Measurements from ENCODE around the gene SPHK2.
"Not testable (repeated sequence)": the region's sequence is repeated elsewhere in the genome, so short reads cannot be mapped to it uniquely, and the experiment has no call there.

Gene SPHK2

DNA sequence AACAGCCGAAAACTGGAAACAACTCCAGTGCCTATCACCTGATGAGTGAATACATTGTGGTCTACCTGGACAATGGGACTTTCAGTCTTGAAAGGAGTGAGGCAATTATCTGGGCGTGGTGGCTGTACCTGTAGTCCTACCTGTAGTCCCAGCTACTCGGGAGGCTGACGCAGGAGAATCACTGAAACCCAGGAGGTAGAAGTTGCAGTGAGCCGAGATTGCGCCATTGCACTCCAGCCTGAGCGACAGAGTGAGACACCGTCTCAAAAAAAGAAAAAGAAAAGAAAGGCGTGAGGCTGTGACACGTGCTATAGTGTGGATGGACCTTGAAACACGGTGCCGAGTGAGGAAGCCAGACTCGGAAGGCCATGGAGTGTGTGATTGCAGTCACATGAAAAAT, 57.6 kb downstream of the SPHK2 start:
- Histone ChIP-seq H3K4me3 (ENCODE audit: low read length) (no peak overlapping the region), H3K27me3 (ENCODE audit: control insufficient read depth, low read length) (no peaks in the 10 kb centered on the region), H3K4me1 (ENCODE audit: control insufficient read depth, low read length) (peaks cover 9% of the 10 kb centered on the region), H3K4me2 (ENCODE audit: low read length) (no peak overlapping the region), H3F3A (ENCODE audit: control insufficient read depth, insufficient read depth) (no peaks in the 10 kb centered on the region), H4K20me1 (ENCODE audit: control insufficient read depth, insufficient read depth, low read depth, low read length) (no peaks in the 10 kb centered on the region), H3K79me2 (ENCODE audit: control insufficient read depth, low read length) (no peaks in the 10 kb centered on the region), H3K9me2 (replicated peaks; ENCODE audit: control insufficient read depth, low read length) (no peaks in the 10 kb centered on the region), H3K9me3 (ENCODE audit: control insufficient read depth, insufficient read depth, low read length) (no peaks in the 10 kb centered on the region), H3K36me3 (ENCODE audit: control insufficient read depth, low read length) (no peaks in the 10 kb centered on the region), H3K27ac (ENCODE audit: low read depth, low read length) (no peak overlapping the region)
- TF ChIP-seq, protein P1, sequence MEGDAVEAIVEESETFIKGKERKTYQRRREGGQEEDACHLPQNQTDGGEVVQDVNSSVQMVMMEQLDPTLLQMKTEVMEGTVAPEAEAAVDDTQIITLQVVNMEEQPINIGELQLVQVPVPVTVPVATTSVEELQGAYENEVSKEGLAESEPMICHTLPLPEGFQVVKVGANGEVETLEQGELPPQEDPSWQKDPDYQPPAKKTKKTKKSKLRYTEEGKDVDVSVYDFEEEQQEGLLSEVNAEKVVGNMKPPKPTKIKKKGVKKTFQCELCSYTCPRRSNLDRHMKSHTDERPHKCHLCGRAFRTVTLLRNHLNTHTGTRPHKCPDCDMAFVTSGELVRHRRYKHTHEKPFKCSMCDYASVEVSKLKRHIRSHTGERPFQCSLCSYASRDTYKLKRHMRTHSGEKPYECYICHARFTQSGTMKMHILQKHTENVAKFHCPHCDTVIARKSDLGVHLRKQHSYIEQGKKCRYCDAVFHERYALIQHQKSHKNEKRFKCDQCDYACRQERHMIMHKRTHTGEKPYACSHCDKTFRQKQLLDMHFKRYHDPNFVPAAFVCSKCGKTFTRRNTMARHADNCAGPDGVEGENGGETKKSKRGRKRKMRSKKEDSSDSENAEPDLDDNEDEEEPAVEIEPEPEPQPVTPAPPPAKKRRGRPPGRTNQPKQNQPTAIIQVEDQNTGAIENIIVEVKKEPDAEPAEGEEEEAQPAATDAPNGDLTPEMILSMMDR (IDR thresholded peaks at IDR 0.05; ENCODE audit: low read depth, low read length, poor library complexity, severe bottlenecking), result no peak
- no peak for TF ChIP-seq EZH2phosphoT487 (IDR thresholded peaks at IDR 0.05; ENCODE audit: borderline replicate concordance, low read length)

DNA sequence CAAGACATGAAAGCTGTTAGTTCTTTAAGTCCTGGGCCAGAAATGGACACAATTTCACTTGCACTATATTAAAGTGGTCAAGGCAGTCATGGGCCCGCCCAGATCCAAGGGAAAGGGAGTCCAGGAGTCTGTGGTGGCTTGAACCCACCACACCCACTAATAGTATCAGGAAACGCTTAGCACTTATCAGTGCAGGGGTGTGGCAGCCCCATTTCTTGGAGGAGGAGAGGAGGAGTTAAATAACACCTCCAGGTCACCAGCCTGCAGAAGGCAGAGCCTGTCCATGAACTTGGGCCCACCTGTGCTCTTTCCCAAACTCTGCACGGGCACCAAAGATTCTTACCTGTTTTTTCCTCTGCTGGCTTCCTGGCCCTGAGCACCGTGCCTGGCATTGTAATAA, 58.9 kb downstream of the SPHK2 start:
- TF ChIP-seq, protein P1 (IDR thresholded peaks at IDR 0.05; ENCODE audit: low read depth, low read length, poor library complexity, severe bottlenecking), result no peak
- TF ChIP-seq EZH2phosphoT487 (IDR thresholded peaks at IDR 0.05; ENCODE audit: borderline replicate concordance, low read length), result no peak
- H3K9me2 ChIP-seq (replicated peaks; ENCODE audit: control insufficient read depth, low read length), result no peaks in the 10 kb centered on the region
- no peaks in the 10 kb centered on the region for H3K9me3 ChIP-seq (ENCODE audit: control insufficient read depth, insufficient read depth, low read length)
- H3K36me3 ChIP-seq (ENCODE audit: control insufficient read depth, low read length), result no peaks in the 10 kb centered on the region
- no peaks in the 10 kb centered on the region for H3K79me2 ChIP-seq (ENCODE audit: control insufficient read depth, low read length)
- H4K20me1 ChIP-seq (ENCODE audit: control insufficient read depth, insufficient read depth, low read depth, low read length), result no peaks in the 10 kb centered on the region
- H3K4me1 ChIP-seq (ENCODE audit: control insufficient read depth, low read length), result peaks cover 9% of the 10 kb centered on the region
- H3K27me3 ChIP-seq (ENCODE audit: control insufficient read depth, low read length), result no peaks in the 10 kb centered on the region
- H3K4me2 ChIP-seq (ENCODE audit: low read length), result no peak overlapping the region
- no peak overlapping the region for H3K4me3 ChIP-seq (ENCODE audit: low read length)
- no peak overlapping the region for H3K27ac ChIP-seq (ENCODE audit: low read depth, low read length)
- H3F3A ChIP-seq (ENCODE audit: control insufficient read depth, insufficient read depth), result no peaks in the 10 kb centered on the region

DNA sequence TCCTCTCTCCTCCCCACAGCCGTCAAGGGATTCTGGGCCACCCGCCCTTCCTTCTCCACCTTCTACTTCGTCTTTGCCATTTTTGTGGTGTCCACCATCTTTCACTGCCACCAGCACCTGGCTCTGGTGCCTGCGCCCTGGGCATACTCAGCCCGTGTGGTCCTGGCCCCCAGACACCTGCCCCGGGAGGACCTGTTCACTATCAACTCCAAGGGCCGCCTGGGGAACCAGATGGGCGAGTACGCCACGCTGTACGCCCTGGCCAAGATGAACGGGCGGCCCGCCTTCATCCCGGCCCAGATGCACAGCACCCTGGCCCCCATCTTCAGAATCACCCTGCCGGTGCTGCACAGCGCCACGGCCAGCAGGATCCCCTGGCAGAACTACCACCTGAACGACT, 60.7 kb downstream of the SPHK2 start:
- not testable (repeated sequence) for H3K27me3 ChIP-seq (ENCODE audit: control insufficient read depth, low read length); H4K20me1 ChIP-seq (ENCODE audit: control insufficient read depth, insufficient read depth, low read depth, low read length); H3K9me3 ChIP-seq (ENCODE audit: control insufficient read depth, insufficient read depth, low read length); H3K9me2 ChIP-seq (replicated peaks; ENCODE audit: control insufficient read depth, low read length); H3K4me3 ChIP-seq (ENCODE audit: low read length); H3K27ac ChIP-seq (ENCODE audit: low read depth, low read length); H3K4me2 ChIP-seq (ENCODE audit: low read length); H3K79me2 ChIP-seq (ENCODE audit: control insufficient read depth, low read length); H3K4me1 ChIP-seq (ENCODE audit: control insufficient read depth, low read length); H3K36me3 ChIP-seq (ENCODE audit: control insufficient read depth, low read length); H3F3A ChIP-seq (ENCODE audit: control insufficient read depth, insufficient read depth)

Measured in DOHH2 (cell line).